SK-N-SH treated with all-trans-retinoic acid at 6 μM for 48 hours (cell line): Measurements from ENCODE around the gene GAL.

Experiments used
- OSR1 ChIP-seq: fragments of 250-450 bp; sonication (Bioruptor Pico); IDR thresholded peaks from 2 replicates; pipeline ENCODE4 v1.8.0; 2022; ENCODE audit warnings: moderate library complexity, mild to moderate bottlenecking, inconsistent platforms
- RARB ChIP-seq: fragments of 250-450 bp; sonication (Bioruptor Pico); IDR thresholded peaks from 2 replicates; pipeline ENCODE4 v1.8.0; 2021; ENCODE audit warnings: mild to moderate bottlenecking, moderate library complexity
- SNAI2 ChIP-seq: fragments of 250-450 bp; sonication (Bioruptor Pico); IDR thresholded peaks from 2 replicates; pipeline ENCODE4 v1.5.0; 2020; ENCODE audit warnings: mild to moderate bottlenecking, moderate library complexity
- TCF4 ChIP-seq: fragments of 250-450 bp; sonication (Bioruptor Pico); IDR thresholded peaks from 2 replicates; pipeline ENCODE4 v1.8.0; 2021; ENCODE audit warnings: mild to moderate bottlenecking, moderate library complexity, borderline replicate concordance
- ZNF8 ChIP-seq: fragments of 450-650 bp; formaldehyde crosslinking; IDR thresholded peaks from 2 replicates; pipeline ENCODE4 v1.5.0; 2020; ENCODE audit warnings: mild to moderate bottlenecking, moderate library complexity
- TF ChIP-seq, protein P1 (sequence below): fragments of 250-450 bp; sonication (Bioruptor Pico); IDR thresholded peaks from 2 replicates; pipeline ENCODE4 v1.5.1; 2020; ENCODE audit warnings: low read depth, mild to moderate bottlenecking, moderate library complexity
- TF ChIP-seq, protein P2 (sequence below): fragments of 250-450 bp; sonication (Bioruptor Pico); IDR thresholded peaks from 2 replicates; pipeline ENCODE4 v1.8.0; 2020; ENCODE audit warnings: mild to moderate bottlenecking, moderate library complexity, borderline replicate concordance
- TF ChIP-seq, protein P3 (sequence below): fragments of 250-450 bp; sonication (Bioruptor Pico); IDR thresholded peaks from 2 replicates; pipeline ENCODE4 v1.8.0; 2021; ENCODE audit warnings: low read depth, mild to moderate bottlenecking, moderate library complexity, borderline replicate concordance

DNA sequence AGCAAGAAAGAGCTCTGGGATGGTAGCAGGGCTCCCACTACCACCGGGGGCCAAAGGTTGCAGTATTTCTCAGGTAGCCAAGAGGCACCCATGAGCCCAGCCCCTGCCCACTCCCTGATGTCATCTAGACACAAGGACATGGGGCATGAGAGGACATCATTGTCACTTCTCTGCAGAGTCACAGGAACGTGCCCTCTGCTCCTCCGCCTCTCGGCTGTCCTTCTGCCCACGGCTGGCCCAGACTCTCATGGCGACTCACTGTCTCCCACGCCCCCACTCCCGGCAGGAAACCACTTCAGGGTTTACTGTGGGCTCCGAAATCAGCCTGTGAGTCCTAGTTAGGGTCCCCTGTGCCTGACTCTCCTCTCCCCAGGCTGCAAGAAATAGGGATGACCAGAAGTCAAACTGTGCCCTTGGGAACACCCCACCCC, 1.8 kb upstream of the GAL start:
- TF ChIP-seq TCF4 (CRISPR knock-in tag) (no peak), OSR1 (no peak), ZNF8 (CRISPR knock-in tag) (no peak), SNAI2 (CRISPR knock-in tag) (no peak), RARB (CRISPR knock-in tag) (no peak)
- TF ChIP-seq, protein P1, sequence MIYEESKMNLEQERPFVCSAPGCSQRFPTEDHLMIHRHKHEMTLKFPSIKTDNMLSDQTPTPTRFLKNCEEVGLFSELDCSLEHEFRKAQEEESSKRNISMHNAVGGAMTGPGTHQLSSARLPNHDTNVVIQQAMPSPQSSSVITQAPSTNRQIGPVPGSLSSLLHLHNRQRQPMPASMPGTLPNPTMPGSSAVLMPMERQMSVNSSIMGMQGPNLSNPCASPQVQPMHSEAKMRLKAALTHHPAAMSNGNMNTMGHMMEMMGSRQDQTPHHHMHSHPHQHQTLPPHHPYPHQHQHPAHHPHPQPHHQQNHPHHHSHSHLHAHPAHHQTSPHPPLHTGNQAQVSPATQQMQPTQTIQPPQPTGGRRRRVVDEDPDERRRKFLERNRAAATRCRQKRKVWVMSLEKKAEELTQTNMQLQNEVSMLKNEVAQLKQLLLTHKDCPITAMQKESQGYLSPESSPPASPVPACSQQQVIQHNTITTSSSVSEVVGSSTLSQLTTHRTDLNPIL (CRISPR knock-in tag), result no peak
- TF ChIP-seq, protein P2, sequence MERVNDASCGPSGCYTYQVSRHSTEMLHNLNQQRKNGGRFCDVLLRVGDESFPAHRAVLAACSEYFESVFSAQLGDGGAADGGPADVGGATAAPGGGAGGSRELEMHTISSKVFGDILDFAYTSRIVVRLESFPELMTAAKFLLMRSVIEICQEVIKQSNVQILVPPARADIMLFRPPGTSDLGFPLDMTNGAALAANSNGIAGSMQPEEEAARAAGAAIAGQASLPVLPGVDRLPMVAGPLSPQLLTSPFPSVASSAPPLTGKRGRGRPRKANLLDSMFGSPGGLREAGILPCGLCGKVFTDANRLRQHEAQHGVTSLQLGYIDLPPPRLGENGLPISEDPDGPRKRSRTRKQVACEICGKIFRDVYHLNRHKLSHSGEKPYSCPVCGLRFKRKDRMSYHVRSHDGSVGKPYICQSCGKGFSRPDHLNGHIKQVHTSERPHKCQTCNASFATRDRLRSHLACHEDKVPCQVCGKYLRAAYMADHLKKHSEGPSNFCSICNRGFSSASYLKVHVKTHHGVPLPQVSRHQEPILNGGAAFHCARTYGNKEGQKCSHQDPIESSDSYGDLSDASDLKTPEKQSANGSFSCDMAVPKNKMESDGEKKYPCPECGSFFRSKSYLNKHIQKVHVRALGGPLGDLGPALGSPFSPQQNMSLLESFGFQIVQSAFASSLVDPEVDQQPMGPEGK, result no peak
- TF ChIP-seq, protein P3, sequence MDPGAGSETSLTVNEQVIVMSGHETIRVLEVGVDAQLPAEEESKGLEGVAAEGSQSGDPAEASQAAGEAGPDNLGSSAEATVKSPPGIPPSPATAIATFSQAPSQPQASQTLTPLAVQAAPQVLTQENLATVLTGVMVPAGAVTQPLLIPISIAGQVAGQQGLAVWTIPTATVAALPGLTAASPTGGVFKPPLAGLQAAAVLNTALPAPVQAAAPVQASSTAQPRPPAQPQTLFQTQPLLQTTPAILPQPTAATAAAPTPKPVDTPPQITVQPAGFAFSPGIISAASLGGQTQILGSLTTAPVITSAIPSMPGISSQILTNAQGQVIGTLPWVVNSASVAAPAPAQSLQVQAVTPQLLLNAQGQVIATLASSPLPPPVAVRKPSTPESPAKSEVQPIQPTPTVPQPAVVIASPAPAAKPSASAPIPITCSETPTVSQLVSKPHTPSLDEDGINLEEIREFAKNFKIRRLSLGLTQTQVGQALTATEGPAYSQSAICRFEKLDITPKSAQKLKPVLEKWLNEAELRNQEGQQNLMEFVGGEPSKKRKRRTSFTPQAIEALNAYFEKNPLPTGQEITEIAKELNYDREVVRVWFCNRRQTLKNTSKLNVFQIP (CRISPR knock-in tag), result no peak
